SU-DHL-6 (cell line): ENCODE data around the gene LIPE.

Experiments
- H2AFZ ChIP-seq: fragments of 200-600 bp; sonication (generic); 2 replicates; pipeline ENCODE4 v1.6.1; 2014; ENCODE audit warnings: low read depth, mild to moderate bottlenecking, moderate library complexity, mixed read lengths, antibody characterized with exemption, low read length; ENCODE audit not compliant: severe bottlenecking
- H3F3A ChIP-seq: fragments of 200-600 bp; shearing (Covaris generic); 2 replicates; pipeline ENCODE4 v1.6.0; 2016; ENCODE audit warnings: antibody characterized with exemption, mild to moderate bottlenecking; ENCODE audit not compliant: insufficient read depth
- H3K27ac ChIP-seq: fragments of 200-600 bp; sonication (generic); 2 replicates; pipeline ENCODE4 v1.5.1; 2016; ENCODE audit warnings: low read depth, mild to moderate bottlenecking, low read length, moderate library complexity, mixed read lengths
- H3K27me3 ChIP-seq: fragments of 200-600 bp; sonication (generic), shearing (Covaris generic); 2 replicates; pipeline ENCODE4 v1.6.0; 2014; ENCODE audit warnings: mild to moderate bottlenecking, low read length
- H3K36me3 ChIP-seq: fragments of 200-600 bp; sonication (generic); 2 replicates; pipeline ENCODE4 v1.6.1; 2014; ENCODE audit warnings: mild to moderate bottlenecking, low read length, mixed read lengths
- H3K4me2 ChIP-seq: fragments of 300-600, 200-600 bp; shearing (Covaris generic), sonication (generic); 2 replicates; pipeline ENCODE4 v1.6.0; 2014; ENCODE audit warnings: low read length, low read depth, mild to moderate bottlenecking; ENCODE audit not compliant: poor library complexity, severe bottlenecking
- H3K4me3 ChIP-seq: fragments of 200-600 bp; sonication (generic); 2 replicates; pipeline ENCODE4 v1.5.1; 2014; ENCODE audit warnings: antibody characterized with exemption, low read length, mild to moderate bottlenecking, mixed read lengths; ENCODE audit not compliant: insufficient read depth, poor library complexity, severe bottlenecking
- H3K79me2 ChIP-seq: fragments of 200-600 bp; sonication (generic); 2 replicates; pipeline ENCODE4 v1.6.1; 2014; ENCODE audit warnings: mild to moderate bottlenecking, low read length, moderate library complexity; ENCODE audit not compliant: insufficient read depth
- H3K9ac ChIP-seq: fragments of 200-600 bp; sonication (generic); 2 replicates; pipeline ENCODE4 v1.7.0; 2014; ENCODE audit warnings: mild to moderate bottlenecking, low read length
- H3K9me2 ChIP-seq: fragments of 200-600 bp; sonication (generic); replicated peaks from 2 replicates; pipeline ENCODE4 v1.6.1; 2014; ENCODE audit warnings: low read length; ENCODE audit not compliant: insufficient read depth
- H3K9me3 ChIP-seq: fragments of 200-600 bp; sonication (generic); 2 replicates; pipeline ENCODE4 v1.6.1; 2014; ENCODE audit warnings: low read length, mixed read lengths; ENCODE audit not compliant: insufficient read depth
- H4K20me1 ChIP-seq: fragments of 200-600 bp; sonication (generic); 2 replicates; pipeline ENCODE4 v1.6.1; 2014; ENCODE audit warnings: low read depth, mild to moderate bottlenecking, antibody characterized with exemption, low read length, moderate library complexity, mixed read lengths
- CTCF ChIP-seq: fragments of 200-600 bp; sonication (generic); IDR thresholded peaks from one replicate; pipeline ENCODE4 v1.5.1; 2017; ENCODE audit warnings: antibody characterized with exemption, mild to moderate bottlenecking, low read length, moderate library complexity; ENCODE audit not compliant: insufficient read depth, poor library complexity, severe bottlenecking
- EZH2phosphoT487 ChIP-seq: fragments of 200-600 bp; sonication (generic), shearing (Covaris generic); conservative IDR thresholded peaks from 2 replicates; pipeline ENCODE4 v1.6.1; 2018; ENCODE audit warnings: mild to moderate bottlenecking, antibody characterized with exemption, low read length, moderate library complexity, mixed read lengths

LIPE gene

GRCh38 chr19:42392165-42392564 is 35.0 kb downstream of the LIPE start:
- Histone ChIP-seq H3K4me3 (no peak overlapping the region), H3K4me2 (no peak overlapping the region), H3K79me2 (no peaks in the 10 kb centered on the region), H3K9me2 (no peaks in the 10 kb centered on the region), H3K9ac (no peak overlapping the region), H3K27me3 (no peaks in the 10 kb centered on the region), H3F3A (peaks cover 7% of the 10 kb centered on the region), H2AFZ (no peak overlapping the region), H3K9me3 (no peaks in the 10 kb centered on the region), H3K27ac (no peak overlapping the region), H3K36me3 (no peaks in the 10 kb centered on the region), H4K20me1 (no peaks in the 10 kb centered on the region)
- TF ChIP-seq CTCF (no peak), EZH2phosphoT487 (no peak)

GRCh38 chr19:42389899-42390298 is 37.3 kb downstream of the LIPE start, which contains the start of gene CNFN:
Gene CNFN (minus strand): TSS chr19:42390297. CDS start chr19:42389037, 1,260 bp downstream.
- Histone ChIP-seq H3K36me3 (no peaks in the 10 kb centered on the region), H3F3A (no peaks in the 10 kb centered on the region), H3K4me3 (no peak within 1 kb of the TSS), H3K9me3 (no peaks in the 10 kb centered on the region), H3K27me3 (no peaks in the 10 kb centered on the region), H3K9me2 (no peaks in the 10 kb centered on the region), H4K20me1 (no peaks in the 10 kb centered on the region), H3K79me2 (no peaks in the 10 kb centered on the region), H3K9ac (no peak within 1 kb of the TSS), H2AFZ (no peak within 1 kb of the TSS), H3K4me2 (no peak within 1 kb of the TSS), H3K27ac (no peak within 1 kb of the TSS)
- TF ChIP-seq CTCF: no peak

- no peak for TF ChIP-seq EZH2phosphoT487
- TF ChIP-seq CTCF: no peak
- no peaks in the 10 kb centered on the region for H3K27me3 ChIP-seq
- H3K9ac ChIP-seq: no peak overlapping the region
- H2AFZ ChIP-seq: no peak overlapping the region
- no peaks in the 10 kb centered on the region for H3K9me2 ChIP-seq
- no peak overlapping the region for H3K4me2 ChIP-seq
- H3K79me2 ChIP-seq: no peaks in the 10 kb centered on the region
- H3F3A ChIP-seq: no peaks in the 10 kb centered on the region
- H3K4me3 ChIP-seq: no peak overlapping the region
- H3K9me3 ChIP-seq: no peaks in the 10 kb centered on the region
- no peaks in the 10 kb centered on the region for H4K20me1 ChIP-seq
- H3K36me3 ChIP-seq: no peaks in the 10 kb centered on the region
- H3K27ac ChIP-seq: no peak overlapping the region
Measured at GRCh38 chr19:42388851-42389489, 38.2 kb downstream of the LIPE start.
